GM19452 (cell line): ENCODE data around the gene MRPS23.

Source experiments
- ATAC-seq: cut with Tn5 transposase; IDR thresholded peaks from one replicate; pipeline ENCODE4 v1.9.1; 2021; ENCODE audit not compliant: unreplicated experiment

Gene MRPS23

GRCh38 chr17:57849874-57850754 lies at the start of gene MRPS23:
Gene MRPS23, minus strand, starts transcription at chr17:57850044. Its CDS starts 34 bp downstream, at chr17:57850010.
- peak; percentile 97 for ATAC-seq

- no peak for ATAC-seq
These were observed 49.5 kb upstream of the MRPS23 start for GRCh38 chr17:57899391-57899790.

GRCh38 chr17:57898487-57899311 lies 48.9 kb upstream of the MRPS23 start:
- no peak for ATAC-seq

GRCh38 chr17:57895382-57896060 lies 45.7 kb upstream of the MRPS23 start:
- ATAC-seq: no peak

- no peak for ATAC-seq
These were observed 45.0 kb upstream of the MRPS23 start for GRCh38 chr17:57894848-57895247.

GRCh38 chr17:57892820-57893595 lies 43.2 kb upstream of the MRPS23 start:
- peak; percentile 22 for ATAC-seq

- ATAC-seq: peak; percentile 56
These were observed 42.4 kb upstream of the MRPS23 start for GRCh38 chr17:57892146-57892819.

- ATAC-seq: no peak
These were observed 41.0 kb upstream of the MRPS23 start for GRCh38 chr17:57890857-57891232.

- no peak for ATAC-seq
These were observed 40.3 kb upstream of the MRPS23 start for GRCh38 chr17:57889892-57890856.

GRCh38 chr17:57889252-57889651 lies 39.4 kb upstream of the MRPS23 start:
- no peak for ATAC-seq

GRCh38 chr17:57888311-57889216 lies 38.7 kb upstream of the MRPS23 start:
- ATAC-seq: no peak

- no peak for ATAC-seq
These were observed 37.3 kb upstream of the MRPS23 start for GRCh38 chr17:57887161-57887560.

GRCh38 chr17:57886020-57886419 lies 36.2 kb upstream of the MRPS23 start:
- ATAC-seq: no peak

GRCh38 chr17:57885148-57885915 lies 35.5 kb upstream of the MRPS23 start:
- no peak for ATAC-seq

- no peak for ATAC-seq
These were observed 32.0 kb upstream of the MRPS23 start for GRCh38 chr17:57881783-57882351.

- no peak for ATAC-seq
These were observed 31.3 kb upstream of the MRPS23 start for GRCh38 chr17:57881143-57881542.

GRCh38 chr17:57880086-57880456 lies 30.2 kb upstream of the MRPS23 start:
- ATAC-seq: no peak
